Measurements from ENCODE around the gene CNST. TPM values are rescaled to one million over a fixed set of nuclear protein-coding genes. Genes with fewer than 3 reads are reported as not detected.

CNST gene
- total RNA-seq, 4 donors from 2014 or later, result 20.2 to 26.2 (median 24.3) TPM

- no peak overlapping the region for H3K27ac ChIP-seq
- no peaks in the 10 kb centered on the region for H3K4me1 ChIP-seq
- H3K27me3 ChIP-seq, result no peaks in the 10 kb centered on the region
- WGBS, result 86% methylated on average over 1 of the region's 2 CpGs
- H3K9me3 ChIP-seq, result peaks cover 7% of the 10 kb centered on the region
- no peaks in the 10 kb centered on the region for H3K36me3 ChIP-seq
- no peak for DNase-seq (ENCODE audit: low spot score in 2 of 2)
- no peak for TF ChIP-seq CTCF (IDR thresholded peaks at IDR 0.05)
- TF ChIP-seq POLR2AphosphoS5 (IDR thresholded peaks at IDR 0.05), result no peak
- TF ChIP-seq POLR2A (IDR thresholded peaks at IDR 0.05), result no peak
- TF ChIP-seq EP300 (IDR thresholded peaks at IDR 0.05), result no peak
- no peak overlapping the region for H3K4me3 ChIP-seq
Observed at GRCh38 chr1:246533371-246533905, 32.8 kb upstream of the CNST start.

- 81% methylated on average over 1 of the region's 1 CpG for WGBS
- DNase-seq (ENCODE audit: low spot score in 2 of 2), result no peak
- no peak overlapping the region for H3K4me3 ChIP-seq
- H3K9me3 ChIP-seq, result peaks cover 7% of the 10 kb centered on the region
- H3K27me3 ChIP-seq, result no peaks in the 10 kb centered on the region
- H3K4me1 ChIP-seq, result no peaks in the 10 kb centered on the region
- no peaks in the 10 kb centered on the region for H3K36me3 ChIP-seq
- H3K27ac ChIP-seq, result no peak overlapping the region
- TF ChIP-seq POLR2AphosphoS5 (IDR thresholded peaks at IDR 0.05), result no peak
Observed at GRCh38 chr1:246534114-246534513, 32.1 kb upstream of the CNST start.

- no peak for DNase-seq (ENCODE audit: low spot score in 2 of 2)
- no peaks in the 10 kb centered on the region for H3K27me3 ChIP-seq
Observed at GRCh38 chr1:246537441-246537840, 28.8 kb upstream of the CNST start.

GRCh38 chr1:246537887-246538286 lies 28.4 kb upstream of the CNST start:
- DNase-seq (ENCODE audit: low spot score in 2 of 2), result no peak
- 85% methylated on average over 3 of the region's 3 CpGs for WGBS

More at GRCh38 chr1:246537441-246537840, 28.8 kb upstream of the CNST start:
- Histone ChIP-seq H3K36me3 (peaks cover 22% of the 10 kb centered on the region), H3K4me1 (no peaks in the 10 kb centered on the region), H3K27ac (no peak overlapping the region), H3K4me3 (no peak overlapping the region), H3K9me3 (no peaks in the 10 kb centered on the region)
- 85% methylated on average over 7 of the region's 7 CpGs for WGBS
- no peak for TF ChIP-seq POLR2A (IDR thresholded peaks at IDR 0.05)

GRCh38 chr1:246540738-246541491 lies 25.3 kb upstream of the CNST start:
- 89% methylated on average over 7 of the region's 7 CpGs for WGBS
- no peak overlapping the region for H3K27ac ChIP-seq
- H3K27me3 ChIP-seq, result no peaks in the 10 kb centered on the region
- H3K9me3 ChIP-seq, result no peaks in the 10 kb centered on the region
- no peaks in the 10 kb centered on the region for H3K4me1 ChIP-seq
- DNase-seq (ENCODE audit: low spot score in 2 of 2), result no peak
- H3K36me3 ChIP-seq, result peaks cover 54% of the 10 kb centered on the region
- TF ChIP-seq POLR2A (IDR thresholded peaks at IDR 0.05), result no peak
- TF ChIP-seq EP300 (IDR thresholded peaks at IDR 0.05), result no peak
- no peak for TF ChIP-seq POLR2AphosphoS5 (IDR thresholded peaks at IDR 0.05)
- no peak for TF ChIP-seq CTCF (IDR thresholded peaks at IDR 0.05)
- H3K4me3 ChIP-seq, result no peak overlapping the region

More at GRCh38 chr1:246537887-246538286, 28.4 kb upstream of the CNST start:
- Histone ChIP-seq H3K4me1 (no peaks in the 10 kb centered on the region), H3K4me3 (no peak overlapping the region), H3K27me3 (no peaks in the 10 kb centered on the region), H3K27ac (no peak overlapping the region), H3K36me3 (peaks cover 26% of the 10 kb centered on the region), H3K9me3 (no peaks in the 10 kb centered on the region)
- no peak for TF ChIP-seq POLR2A (IDR thresholded peaks at IDR 0.05)
- no peak for TF ChIP-seq EP300 (IDR thresholded peaks at IDR 0.05)
- TF ChIP-seq POLR2AphosphoS5 (IDR thresholded peaks at IDR 0.05), result no peak
- no peak for TF ChIP-seq CTCF (IDR thresholded peaks at IDR 0.05)

GRCh38 chr1:246544001-246544400 lies 22.3 kb upstream of the CNST start:
- H3K27ac ChIP-seq, result no peak overlapping the region
- TF ChIP-seq EP300 (IDR thresholded peaks at IDR 0.05) (no peak), CTCF (IDR thresholded peaks at IDR 0.05) (no peak)
- H3K36me3 ChIP-seq, result peaks cover 84% of the 10 kb centered on the region
- WGBS, result 83% methylated on average over 1 of the region's 1 CpG
- H3K4me1 ChIP-seq, result no peaks in the 10 kb centered on the region
- no peak for DNase-seq (ENCODE audit: low spot score in 2 of 2)
- no peak overlapping the region for H3K4me3 ChIP-seq
- H3K27me3 ChIP-seq, result no peaks in the 10 kb centered on the region
- H3K9me3 ChIP-seq, result no peaks in the 10 kb centered on the region

All from suprapubic skin (tissue), 4 donors.